ENCODE results near the gene TNNT1.
A peak's percentile ranks its signal among the peaks of the same experiment; 100 is the strongest.
"Not testable (repeated sequence)": the region's sequence is repeated elsewhere in the genome, so short reads cannot be mapped to it uniquely, and the experiment has no call there.

Gene TNNT1

GRCh38 chr19:55166530-55167268 lies 17.7 kb upstream of the TNNT1 start, which contains the start of gene DNAAF3:
DNAAF3 (minus strand) TSS chr19:55166613; CDS start chr19:55166413, 200 bp downstream.
- peak; percentile 99 for DNase-seq

- DNase-seq = peak; percentile 87
These were observed 17.0 kb upstream of the TNNT1 start for GRCh38 chr19:55165952-55166529.

GRCh38 chr19:55161571-55162322 lies 12.7 kb upstream of the TNNT1 start:
- no peak for DNase-seq

DNA sequence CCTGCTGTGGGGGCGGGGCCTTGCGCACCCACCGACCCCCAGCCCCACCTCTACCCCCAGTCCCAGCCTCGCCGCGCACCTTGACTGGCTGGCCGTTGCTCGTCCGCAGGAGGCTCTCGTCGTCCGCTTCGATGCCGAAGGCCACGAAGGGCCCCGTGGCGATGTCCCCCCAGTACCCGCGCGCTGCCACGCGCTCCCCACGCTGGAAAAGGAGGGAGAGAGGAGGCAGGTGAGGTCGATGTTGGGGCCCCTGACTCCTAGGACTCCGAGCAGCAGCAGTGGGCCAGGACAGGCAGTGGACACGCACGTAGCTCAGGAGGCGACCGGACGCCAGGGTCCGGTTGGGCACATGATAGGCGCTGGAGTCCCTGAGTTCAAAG lies 12.0 kb upstream of the TNNT1 start:
- DNase-seq = no peak

DNA sequence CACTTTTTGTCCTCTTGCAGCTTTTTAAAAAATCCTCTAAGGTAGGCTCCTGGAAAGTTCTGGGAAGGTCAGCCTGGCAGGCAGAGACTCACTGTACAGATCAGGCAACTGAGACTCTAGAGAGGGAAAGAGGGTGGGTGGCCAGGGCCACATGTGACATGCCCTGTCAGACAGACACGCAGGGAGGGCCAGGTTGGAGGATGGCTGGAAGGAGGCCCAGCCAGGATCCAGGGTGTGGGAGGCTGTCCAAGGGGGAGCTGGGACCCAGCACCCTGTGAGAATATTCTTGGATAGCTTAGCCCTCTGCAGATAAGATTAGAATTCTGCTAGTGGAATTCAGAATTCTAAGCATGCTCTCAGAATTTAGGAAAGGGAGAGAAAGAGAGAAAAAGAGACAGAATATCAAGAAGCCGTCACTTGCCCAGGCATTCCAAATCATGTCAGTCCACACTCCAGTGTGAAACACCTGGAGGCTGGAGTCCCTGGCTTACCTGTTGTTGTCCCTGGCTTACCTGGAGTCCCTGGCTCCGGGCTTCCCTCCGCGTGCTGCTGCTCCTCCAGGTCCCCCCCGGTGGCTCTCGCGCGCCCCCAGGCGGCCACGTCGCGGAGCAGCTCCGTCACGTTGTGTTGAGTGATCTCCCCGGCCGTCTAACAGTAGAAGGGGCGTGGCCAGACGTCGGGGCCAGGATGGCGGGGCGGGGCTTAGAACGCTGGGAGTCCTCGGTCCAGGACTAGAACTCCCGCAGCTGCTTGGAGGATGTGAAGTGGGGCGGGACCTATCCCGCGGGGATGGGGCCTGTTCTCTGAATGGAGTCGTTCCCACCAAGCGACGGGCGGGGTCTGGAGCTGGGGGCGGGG lies 11.4 kb upstream of the TNNT1 start:
- DNase-seq = peak; percentile 99

GRCh38 chr19:55158848-55159749 lies 10.1 kb upstream of the TNNT1 start:
- peak; percentile 36 for DNase-seq

GRCh38 chr19:55158423-55158822 lies 9.4 kb upstream of the TNNT1 start:
- no peak for DNase-seq

DNA sequence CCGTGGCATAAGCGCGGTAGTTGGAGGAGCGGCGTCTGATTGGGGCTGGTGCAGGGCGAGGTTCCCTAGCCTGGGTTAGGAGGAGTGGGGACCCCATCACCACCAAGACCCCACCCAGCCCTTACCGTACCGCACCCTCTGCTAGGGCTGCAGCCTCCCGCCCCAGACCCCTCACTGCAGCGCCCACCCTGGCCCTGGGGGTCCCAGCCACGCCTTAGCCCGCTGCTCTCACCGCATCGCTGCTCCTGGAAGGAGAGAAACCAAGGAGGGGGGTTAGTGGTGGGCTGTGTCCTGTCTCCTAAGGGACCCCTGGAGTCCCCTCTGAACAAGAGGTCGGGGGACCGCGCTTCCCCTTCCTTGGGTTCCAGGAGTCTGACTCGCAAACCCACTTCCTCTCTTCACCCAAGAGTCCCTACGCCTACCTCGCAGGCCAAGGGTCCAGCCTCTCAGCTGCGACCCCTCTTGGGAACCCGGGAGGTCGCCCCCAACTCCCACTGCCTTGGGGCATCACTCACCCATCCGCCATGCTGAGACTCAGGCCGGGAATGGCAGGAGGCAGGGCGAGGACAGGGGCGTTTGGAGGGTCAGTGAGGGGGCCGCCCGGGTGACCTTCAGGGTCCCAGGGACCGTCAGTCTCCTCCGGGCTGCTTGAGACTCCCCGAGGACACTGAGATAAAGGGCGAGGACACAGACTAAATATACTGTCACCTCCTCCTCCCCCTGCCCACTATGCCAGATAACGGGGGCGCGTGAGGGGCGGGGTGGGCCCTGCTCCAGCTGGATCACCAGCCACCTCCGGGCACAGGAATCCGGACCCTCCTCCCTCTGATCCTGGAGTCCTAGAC lies 8.3 kb upstream of the TNNT1 start, which contains the start of gene TNNI3:
TSS of gene TNNI3 (minus strand) at position 669 of the 845 bp plus-strand sequence. CDS start at position 526, 143 bp downstream.
- DNase-seq = no peak

- DNase-seq = peak; percentile 96
These were observed 7.4 kb upstream of the TNNT1 start for GRCh38 chr19:55156202-55157063.

DNA sequence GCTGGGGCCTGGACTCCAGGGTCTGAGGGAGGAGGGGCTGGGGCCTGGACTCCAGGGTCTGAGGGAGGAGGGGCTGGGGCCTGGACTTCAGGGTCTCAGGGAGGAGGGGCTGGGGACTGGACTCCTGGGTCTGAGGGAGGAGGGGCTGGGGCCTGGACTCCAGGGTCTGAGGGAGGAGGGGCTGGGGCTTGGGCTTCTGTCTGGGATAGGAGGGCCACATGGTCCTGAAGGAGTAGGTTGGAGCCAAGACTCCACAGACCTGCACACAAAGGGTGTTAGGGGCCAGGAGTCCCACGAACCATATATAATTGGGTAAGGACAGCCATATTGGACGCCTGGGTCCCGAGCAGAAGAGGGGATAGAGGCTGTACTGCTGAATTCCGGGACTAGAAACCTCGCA lies 6.8 kb upstream of the TNNT1 start:
- DNase-seq = not testable (repeated sequence)

- no peak for DNase-seq
These were observed 4.8 kb upstream of the TNNT1 start for GRCh38 chr19:55153652-55154264.

DNA sequence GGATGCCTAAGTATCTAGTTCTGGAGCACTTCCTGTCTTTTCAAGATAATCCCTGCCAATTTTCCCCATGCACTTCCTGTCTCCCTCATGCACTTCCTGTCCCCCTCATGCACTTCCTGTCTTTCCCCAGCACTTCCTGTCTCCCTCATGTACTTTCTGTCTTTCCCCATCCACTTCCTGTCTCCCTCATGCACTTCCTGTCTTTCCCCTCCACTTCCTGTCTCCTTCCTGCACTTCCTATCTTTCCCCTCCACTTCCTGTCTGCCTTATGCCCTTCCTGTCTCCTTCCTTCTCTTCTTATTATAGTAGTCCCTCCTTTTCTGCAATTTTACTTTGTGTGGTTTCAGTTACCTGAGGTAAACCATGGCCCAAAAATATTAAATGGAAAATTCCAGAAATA lies 3.0 kb upstream of the TNNT1 start:
- no peak for DNase-seq

- DNase-seq = no peak
These were observed 1.3 kb downstream of the TNNT1 start for GRCh38 chr19:55147545-55148251.

GRCh38 chr19:55146705-55147273 lies 2.2 kb downstream of the TNNT1 start:
- peak; percentile 92 for DNase-seq

DNA sequence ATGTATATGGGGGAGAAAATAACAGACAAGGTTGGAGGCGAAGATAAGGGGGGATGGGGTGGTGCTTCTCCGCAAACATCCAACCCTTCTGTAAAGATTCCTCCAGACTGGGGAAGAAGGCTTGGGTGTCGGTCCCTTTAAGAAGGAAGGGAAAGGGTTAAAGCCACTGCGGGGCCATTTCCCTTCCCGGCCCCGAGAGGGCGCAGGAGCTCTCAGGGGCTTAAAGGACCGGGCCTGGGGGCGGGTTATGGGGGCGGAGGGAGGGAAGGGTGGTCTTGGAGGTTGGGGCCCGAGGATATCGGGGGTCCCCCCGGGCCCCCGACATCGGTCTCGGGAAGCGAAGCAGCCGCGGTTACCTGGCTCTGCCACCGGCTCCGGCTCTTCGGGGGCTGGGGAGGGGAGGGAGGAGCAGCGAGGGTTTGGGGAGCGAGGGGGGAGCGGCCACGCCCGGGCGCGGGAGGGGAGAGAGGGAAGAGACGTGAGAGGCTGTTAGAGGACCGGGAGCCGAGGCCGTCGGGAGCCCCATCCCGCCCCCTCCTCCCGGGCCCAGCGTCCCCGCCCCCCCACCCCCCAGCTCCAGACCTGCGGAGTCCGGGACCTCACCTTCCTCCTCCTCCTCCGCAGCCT lies 2.8 kb downstream of the TNNT1 start:
- peak; percentile 84 for DNase-seq

- no peak for DNase-seq
These were observed 3.8 kb downstream of the TNNT1 start for GRCh38 chr19:55145232-55145631.

GRCh38 chr19:55141696-55142095 lies 7.3 kb downstream of the TNNT1 start:
- DNase-seq = no peak

DNA sequence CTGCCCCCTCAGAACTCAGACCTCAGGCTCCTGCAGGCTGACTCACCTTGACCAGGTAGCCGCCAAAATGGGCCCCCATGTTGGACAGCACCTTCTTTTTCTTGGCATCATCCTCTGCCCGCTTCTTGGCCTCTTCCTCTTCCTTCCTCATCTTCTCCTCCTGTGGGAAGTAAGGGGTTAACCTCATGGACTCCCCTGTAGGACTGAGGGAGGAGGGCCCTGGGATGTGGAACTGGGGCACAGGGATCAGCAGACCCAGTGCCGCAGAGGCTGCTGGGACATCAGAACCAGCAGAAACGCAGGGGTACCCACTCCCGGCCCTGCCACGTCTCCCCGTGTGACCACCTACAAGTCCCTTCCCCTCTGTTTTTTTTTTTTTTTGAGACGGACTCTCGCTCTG lies 11.1 kb downstream of the TNNT1 start:
- DNase-seq = no peak
